ENCODE results near the gene NME2.

DNA sequence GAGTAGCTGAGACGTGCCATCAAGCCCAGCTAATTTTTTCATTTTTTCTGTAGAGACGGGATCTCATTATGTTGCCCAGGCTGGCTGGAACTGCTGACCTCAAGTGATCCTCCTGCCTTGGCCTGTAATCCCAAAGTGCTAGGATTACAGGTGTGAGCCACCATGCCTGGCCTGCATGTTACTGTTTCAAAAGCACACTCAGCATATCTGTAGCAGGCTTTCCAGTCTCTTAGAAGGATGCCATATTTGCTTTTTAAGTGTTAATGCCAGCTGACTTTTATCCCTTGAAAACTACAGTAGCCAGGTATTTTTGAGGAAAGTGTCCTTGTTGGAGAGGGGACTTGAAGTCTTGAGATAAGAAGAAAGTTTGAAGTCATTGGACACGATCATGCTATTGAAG is 30.3 kb upstream of the NME2 start:
- TF ChIP-seq, protein P1, sequence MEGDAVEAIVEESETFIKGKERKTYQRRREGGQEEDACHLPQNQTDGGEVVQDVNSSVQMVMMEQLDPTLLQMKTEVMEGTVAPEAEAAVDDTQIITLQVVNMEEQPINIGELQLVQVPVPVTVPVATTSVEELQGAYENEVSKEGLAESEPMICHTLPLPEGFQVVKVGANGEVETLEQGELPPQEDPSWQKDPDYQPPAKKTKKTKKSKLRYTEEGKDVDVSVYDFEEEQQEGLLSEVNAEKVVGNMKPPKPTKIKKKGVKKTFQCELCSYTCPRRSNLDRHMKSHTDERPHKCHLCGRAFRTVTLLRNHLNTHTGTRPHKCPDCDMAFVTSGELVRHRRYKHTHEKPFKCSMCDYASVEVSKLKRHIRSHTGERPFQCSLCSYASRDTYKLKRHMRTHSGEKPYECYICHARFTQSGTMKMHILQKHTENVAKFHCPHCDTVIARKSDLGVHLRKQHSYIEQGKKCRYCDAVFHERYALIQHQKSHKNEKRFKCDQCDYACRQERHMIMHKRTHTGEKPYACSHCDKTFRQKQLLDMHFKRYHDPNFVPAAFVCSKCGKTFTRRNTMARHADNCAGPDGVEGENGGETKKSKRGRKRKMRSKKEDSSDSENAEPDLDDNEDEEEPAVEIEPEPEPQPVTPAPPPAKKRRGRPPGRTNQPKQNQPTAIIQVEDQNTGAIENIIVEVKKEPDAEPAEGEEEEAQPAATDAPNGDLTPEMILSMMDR (conservative IDR thresholded peaks at IDR 0.05; ENCODE audit: low read depth, low read length), result no peak
- no peak for TF ChIP-seq EZH2phosphoT487 (IDR thresholded peaks at IDR 0.05; ENCODE audit: borderline replicate concordance, low read length)

All from PC-3 (cell line).